Measurements from ENCODE around the gene OR11L1.

Gene OR11L1, protein sequence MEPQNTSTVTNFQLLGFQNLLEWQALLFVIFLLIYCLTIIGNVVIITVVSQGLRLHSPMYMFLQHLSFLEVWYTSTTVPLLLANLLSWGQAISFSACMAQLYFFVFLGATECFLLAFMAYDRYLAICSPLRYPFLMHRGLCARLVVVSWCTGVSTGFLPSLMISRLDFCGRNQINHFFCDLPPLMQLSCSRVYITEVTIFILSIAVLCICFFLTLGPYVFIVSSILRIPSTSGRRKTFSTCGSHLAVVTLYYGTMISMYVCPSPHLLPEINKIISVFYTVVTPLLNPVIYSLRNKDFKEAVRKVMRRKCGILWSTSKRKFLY

DNA sequence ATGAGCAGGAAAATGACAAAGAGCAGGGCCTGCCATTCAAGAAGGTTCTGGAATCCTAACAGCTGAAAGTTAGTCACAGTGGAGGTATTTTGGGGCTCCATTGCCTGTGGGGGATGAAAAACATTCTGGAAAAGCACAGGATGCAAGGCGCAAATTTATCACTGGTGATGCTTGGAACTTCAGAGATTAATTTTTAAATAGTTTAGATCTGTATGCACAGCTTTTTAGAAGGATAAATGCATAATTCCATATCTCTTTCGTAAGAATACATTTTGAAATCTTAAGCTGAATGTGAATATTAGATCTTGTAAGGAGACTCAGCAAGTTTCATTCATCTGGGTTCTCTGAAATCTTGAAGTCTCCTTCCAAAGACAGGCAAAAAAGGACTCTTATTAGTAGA is at the start of gene OR11L1:
Gene OR11L1 (minus strand): TSS at position 101 of the 400 bp plus-strand sequence. CDS start 0 bp downstream, at position 101.
- no peak for DNase-seq

DNA sequence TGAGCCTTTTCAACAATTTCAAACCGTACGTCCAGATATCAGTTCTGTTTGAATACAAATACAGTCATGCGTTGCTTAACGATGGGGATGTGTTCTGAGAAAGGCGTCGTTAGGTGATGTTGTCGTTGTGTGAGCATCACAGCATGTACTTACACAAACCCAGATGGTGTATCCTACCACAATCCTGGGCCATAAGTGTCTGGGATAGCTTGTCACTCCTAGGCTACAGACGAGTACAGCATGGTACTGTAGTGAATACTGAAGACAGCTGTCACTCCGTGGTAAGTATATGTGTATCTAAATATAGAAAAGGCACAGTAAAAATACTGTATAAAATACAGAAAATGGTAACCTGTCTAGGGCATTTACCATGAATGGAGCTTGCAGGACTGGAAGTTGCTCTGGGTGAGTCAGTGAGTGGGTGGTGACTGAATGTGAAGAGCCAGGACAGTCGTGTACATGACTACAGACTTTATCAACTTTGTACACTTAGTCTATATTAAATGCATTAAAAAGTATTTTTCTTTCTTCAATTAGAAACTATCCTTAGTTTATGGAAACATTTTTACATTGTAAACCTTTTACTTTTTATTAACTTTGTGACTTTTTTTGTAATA is 43.2 kb upstream of the OR11L1 start:
- DNase-seq: no peak

DNA sequence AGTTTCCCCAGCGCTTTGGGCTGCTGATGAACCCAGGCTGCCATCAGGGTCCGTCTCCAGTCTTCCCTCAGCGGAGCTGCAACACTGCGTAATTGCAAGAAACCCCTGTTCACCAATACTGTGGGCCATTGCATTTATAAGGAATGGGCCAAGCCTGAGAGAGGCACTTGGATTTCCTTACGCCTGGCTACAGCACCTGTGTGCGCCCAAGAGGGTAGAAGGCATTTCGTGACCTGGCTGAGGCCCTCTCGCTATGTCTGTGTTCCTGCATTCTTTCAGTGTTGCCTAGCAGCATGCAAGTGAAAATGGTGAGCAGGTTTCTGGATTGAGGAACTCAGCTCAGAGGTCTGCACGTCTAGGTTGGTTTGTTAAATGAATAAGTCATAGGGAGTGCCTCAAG is 41.6 kb upstream of the OR11L1 start:
- no peak for DNase-seq

DNA sequence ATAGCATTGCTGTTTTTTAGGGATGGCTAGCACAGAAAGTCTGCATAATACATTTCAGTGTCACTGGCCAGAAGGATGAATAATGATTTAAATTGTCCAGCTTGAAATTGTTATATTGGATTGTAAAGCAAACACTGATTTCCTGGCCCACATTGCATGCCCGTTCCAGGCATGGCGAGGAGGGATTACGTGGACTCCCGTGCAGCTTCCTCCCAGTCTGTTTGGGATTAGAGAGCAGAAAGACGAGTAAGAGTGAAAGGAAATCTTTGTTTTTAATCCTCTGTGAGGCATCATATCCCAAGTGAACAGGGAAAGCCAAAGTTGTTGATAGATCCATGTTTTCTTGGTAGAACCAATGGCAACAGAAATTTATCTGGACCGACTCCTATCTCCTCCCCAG is 23.7 kb upstream of the OR11L1 start:
- no peak for DNase-seq

DNA sequence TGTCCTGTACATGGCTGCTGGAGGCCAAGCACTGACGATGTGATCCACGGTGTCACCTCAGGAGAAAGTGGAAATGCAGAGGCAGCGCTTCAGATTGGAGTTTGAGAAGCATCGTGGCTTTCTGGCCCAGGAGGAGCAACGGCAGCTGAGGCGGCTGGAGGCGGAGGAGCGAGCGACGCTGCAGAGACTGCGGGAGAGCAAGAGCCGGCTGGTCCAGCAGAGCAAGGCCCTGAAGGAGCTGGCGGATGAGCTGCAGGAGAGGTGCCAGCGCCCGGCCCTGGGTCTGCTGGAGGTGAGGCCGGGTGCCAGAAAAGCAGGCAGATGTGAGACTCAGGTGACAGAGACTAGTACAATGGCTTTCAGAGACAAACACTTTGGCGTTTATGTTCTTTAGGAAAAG is 22.9 kb upstream of the OR11L1 start:
- DNase-seq: no peak

DNA sequence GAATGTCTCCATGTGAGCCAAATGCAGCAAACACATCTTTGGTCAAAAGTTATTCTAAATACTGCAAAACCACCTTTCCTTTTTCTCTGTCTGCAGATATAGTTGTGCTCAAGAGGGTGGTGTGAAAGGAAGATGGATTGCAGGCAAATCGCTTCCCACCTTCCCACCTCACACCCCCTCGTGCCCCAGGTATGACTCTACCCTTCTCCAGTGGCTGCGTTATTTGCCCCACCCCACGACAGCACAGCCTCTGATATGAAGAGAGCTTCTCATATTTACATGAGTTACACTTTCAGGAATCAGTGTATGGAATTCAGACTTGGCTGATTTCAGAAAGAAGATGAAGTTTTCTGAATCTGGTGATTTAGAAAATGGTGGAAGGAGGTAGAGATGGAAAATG is 21.1 kb upstream of the OR11L1 start:
- DNase-seq: no peak

DNA sequence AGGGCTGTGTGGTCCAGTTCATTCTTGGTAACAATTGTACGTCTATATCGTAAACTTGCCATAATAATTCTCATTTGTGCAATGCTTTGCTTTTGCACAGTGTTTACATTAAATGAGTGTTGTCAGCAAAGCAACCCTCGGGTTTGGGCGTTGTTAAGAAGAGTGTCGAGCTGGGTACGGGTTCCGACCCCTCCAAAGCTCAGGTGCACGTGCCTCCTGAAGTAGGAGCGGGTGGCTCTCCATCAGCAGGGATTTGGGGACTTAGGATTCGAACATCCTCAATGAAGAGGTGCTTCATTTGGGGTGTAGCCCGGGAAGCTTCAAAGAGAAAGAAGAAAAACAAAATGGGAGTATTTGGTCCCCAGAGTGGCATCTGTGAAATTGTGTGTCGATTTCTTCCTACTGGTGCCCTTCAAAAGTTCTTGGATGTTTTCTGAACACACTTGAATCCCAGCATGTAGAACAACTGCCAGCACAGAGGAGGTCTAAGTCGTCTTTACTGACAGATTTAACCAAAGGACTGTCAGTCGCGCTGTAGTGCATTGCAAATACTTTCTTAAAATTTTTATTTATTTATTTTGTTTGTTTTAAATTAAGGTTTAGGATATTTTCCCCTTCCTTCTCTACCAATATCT is 16.4 kb upstream of the OR11L1 start:
- no peak for DNase-seq

DNA sequence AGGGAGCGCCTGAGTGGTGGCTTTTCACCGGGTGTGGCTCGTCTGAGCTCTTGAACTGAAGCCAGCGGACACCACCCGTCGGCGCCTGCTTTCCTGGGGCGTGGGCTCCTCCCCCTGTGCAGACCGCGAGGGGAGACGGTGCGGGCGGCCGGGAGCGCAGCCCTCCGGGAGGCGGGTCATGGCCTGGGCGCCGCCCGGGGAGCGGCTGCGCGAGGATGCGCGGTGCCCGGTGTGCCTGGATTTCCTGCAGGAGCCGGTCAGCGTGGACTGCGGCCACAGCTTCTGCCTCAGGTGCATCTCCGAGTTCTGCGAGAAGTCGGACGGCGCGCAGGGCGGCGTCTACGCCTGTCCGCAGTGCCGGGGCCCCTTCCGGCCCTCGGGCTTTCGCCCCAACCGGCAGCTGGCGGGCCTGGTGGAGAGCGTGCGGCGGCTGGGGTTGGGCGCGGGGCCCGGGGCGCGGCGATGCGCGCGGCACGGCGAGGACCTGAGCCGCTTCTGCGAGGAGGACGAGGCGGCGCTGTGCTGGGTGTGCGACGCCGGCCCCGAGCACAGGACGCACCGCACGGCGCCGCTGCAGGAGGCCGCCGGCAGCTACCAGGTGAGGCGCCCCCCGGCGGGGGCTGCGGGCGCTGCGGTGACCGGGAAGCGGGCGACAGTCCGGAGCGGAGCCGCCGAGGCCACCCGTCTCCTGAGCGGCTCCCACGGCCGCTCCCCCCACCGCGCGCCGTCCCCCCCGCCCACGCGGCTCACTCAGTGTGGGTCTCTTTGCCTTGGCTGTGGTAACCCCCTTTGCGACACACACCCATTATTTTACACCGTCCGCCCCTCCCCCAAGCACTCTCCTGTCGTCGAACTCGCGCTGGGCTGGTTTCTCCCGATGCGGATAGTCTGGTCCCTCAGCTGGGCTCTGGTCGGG is 15.6 kb upstream of the OR11L1 start, which contains the start of gene TRIM58:
Gene TRIM58 (plus strand): TSS at position 119 of the 916 bp plus-strand sequence. CDS start 60 bp downstream, at position 179.
- DNase-seq: peak in 1 of 14 donors; percentile 2

DNA sequence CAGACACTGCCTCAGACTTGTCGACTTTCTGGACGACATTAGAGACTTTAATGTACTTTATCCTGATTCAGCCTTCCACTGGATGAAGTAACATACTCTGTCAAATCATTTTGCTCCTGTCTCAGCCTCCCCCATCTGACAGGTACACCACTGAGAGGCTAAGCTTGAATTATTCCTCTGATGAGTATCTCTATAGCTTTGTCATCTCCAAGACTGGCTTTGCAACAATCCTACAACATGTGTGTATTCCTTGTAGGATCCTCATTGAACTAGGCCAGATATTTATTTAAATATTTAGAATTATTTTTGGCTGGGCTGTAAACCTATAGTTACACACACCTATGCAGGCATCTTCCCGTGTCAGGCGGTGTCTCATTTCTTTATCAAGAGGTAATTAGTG is 14.2 kb upstream of the OR11L1 start:
- no peak for DNase-seq

DNA sequence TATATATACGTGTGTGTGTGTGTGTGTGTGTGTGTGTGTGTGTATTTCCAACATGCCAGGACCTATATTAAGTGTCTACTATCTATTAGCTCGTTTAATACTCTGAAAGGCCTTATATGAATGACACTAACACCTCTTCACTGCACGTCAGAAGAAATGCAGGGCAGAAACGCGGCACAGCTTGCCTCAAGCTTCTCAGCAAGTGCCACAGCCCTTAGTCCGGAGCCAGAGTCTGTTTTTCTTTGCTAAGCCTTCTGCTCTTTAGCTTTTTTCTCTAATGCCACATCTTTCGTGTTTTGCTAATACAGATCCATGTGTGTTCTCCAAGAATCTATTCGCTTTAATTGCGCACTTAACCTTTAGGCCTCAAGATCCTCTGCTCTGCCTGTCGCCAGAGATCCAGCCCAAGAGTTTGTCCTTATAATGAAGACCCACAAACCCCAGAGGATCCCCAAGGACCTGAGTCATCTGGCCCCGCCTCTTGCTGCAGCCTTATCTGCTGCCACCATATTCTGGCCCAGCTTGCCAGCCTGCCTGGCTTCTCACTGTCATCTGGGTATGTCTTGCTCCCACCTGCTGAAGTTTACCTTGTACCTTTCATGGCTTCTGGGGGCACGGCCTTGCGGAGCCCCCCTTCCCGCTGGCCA is 13.3 kb upstream of the OR11L1 start:
- no peak for DNase-seq

DNA sequence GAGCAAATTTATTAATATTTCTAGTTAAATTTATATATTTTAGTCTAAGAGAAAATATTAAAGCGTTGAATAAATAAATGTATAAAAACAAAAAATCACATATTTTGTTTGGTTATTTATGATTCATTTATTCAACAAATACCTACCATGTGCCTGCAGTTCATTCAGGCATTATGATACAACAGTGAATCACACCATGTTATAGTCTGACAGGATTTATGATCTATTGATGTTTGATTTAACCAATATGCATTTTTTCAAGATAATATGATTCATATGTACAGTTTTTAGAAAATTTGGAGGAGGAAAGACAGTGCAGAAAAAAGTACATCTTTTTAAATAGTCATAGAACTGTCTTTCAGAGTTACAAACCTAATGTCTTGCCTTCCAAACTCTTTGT is 7.9 kb upstream of the OR11L1 start:
- DNase-seq: no peak

DNA sequence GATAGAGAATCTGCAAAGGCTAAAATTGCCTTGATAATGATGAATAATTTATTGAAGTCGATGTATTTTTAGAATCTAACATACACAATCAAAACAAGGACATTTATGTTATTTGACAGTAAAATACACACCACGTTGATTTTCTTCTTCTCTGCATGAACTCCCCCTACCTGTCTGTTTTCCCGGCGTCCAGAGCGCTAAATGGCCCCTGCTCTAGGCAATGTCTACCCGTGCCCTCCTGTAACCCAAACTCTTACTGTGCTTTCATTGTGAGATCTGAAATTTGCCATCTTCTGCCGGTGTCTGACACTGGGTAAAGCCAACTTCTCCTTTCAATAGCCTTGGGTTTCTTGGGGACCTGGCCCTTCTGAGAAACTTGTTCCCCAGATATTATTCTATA is 6.7 kb upstream of the OR11L1 start:
- DNase-seq: no peak

DNA sequence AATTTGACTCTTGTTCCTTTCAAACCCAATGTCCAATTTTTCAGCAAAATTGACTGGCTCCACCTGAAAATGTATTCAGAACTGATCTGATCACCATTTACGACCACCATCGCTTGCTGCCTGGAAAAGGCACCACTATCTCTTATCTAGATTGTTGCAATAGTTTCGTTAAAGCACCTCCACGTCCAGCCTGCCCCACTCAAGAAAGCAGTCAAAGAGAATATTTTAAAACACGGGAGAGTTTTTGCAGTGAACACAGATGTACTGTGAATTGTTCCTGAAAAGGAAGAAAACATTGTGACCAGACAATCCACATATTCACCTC is 4.0 kb upstream of the OR11L1 start:
- no peak for DNase-seq

DNA sequence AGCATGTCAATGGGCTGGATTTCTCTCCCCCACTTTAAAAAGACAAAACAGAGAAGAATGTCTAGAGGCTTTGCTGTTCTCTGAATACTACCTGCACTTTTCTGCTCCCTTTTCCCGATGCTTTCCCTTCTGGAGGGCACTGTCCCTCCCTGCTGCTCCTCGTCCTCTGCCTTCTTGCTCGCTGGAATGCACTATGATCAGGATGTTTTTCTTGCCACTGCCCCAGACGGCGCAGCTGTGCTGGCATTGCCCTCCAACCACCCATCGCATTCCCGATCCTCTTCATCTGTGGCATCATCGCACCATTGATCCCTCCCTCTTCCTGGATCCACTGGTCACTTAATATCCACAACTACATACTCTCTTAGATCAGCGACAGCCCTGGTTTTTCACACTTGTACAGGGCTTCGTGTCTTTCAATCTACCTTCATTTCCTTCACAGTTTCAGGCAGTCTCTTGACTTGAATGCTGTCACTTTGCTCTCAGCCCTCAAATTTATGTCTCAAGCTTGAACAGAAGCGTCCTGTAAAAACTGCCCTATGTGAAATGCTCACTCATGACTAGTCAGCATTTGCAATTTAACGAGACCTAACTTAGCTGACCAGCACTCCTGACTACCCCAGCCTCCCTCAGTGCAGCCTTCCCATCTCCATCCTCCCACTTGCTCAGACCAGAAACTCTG is 3.5 kb upstream of the OR11L1 start:
- DNase-seq: no peak

DNA sequence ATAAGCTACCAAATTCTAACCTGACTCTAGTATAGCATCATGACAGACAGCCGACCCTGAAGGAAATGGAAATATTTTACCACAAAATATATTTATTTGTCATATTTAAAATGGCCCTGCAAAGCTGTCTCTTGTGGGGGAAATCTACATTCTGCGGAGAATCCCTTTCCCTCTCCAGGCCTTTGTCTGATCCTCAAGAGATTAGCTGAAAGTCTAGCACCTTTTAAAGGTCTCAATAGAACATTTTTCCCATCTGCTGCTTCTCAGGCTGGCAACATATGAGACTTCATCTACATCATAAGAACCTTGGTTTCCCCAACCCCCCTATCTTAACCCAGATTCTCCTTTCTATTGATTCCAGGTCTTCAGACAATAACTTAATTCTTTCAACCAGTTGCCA is 1.7 kb upstream of the OR11L1 start:
- no peak for DNase-seq

DNA sequence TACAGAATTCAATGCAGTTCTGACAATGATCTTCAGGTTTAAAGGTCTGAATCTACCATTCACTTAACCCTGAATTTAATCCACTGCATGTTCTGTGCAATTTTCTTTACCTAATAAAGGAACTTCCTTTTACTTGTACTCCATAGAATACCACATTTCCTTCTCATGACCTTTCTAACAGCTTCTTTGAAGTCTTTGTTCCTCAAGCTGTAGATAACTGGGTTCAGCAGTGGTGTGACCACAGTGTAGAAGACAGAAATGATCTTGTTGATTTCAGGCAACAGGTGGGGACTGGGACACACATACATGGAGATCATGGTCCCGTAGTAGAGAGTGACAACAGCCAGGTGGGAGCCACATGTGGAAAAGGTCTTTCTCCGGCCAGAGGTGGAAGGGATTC is 878 bp downstream of the OR11L1 start:
- no peak for DNase-seq

DNA sequence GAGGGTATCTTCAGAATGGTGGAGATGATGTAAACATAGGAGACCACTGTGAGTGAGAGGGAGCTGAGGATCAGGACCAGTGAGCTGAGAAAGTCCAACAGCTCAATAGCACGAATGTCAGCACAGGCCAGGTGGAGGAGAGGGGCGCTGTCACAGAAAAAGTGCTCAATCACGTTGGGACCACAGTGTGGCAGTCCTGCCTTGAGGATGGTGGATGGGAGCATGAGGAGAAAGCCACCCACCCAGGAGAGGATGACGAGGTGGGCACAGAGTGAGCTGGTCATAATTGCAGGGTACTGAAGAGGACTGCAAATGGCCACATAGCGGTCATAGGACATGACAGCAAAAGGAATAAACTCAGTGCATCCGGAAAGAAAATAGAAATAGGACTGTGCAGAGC is 8.1 kb downstream of the OR11L1 start:
- no peak for DNase-seq

DNA sequence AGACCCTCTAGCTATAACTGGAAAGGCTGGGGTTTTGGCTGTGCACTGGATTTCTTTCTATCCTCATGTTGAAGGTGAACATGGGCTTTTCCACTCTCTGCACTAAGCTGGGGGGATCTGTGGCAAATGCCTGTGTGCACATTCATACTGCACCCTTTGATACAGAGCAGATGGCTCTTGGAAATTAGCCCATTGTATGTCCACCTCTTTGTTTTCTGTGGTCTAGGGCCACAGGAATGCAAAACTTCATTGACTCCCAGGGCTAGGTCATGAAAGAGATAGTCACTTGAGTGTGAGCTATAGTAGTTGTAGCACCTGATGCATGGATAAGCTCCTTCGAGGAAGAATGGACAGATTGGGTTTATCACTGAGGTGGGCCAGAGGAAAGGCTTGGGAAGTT is 12.0 kb downstream of the OR11L1 start:
- DNase-seq: no peak

DNA sequence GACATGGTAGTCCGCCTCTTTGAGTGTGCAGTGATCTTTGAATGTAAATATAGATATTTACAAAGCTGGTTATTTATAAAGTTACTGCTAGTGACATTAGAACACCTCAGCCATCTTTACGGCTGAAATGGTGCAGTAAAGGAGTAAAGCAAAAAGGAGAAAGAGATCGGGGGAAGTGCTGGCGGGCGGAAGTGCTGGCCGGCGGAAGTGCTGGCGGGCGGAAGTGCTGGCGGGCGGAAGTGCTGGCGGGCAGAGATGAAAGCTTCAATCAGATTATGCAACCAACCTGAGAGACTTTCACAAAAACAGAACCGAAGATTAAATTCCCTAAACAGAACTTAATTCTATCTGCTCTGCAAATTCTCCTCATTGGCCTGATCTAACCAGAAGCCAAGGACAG is 16.3 kb downstream of the OR11L1 start:
- DNase-seq: no peak

DNA sequence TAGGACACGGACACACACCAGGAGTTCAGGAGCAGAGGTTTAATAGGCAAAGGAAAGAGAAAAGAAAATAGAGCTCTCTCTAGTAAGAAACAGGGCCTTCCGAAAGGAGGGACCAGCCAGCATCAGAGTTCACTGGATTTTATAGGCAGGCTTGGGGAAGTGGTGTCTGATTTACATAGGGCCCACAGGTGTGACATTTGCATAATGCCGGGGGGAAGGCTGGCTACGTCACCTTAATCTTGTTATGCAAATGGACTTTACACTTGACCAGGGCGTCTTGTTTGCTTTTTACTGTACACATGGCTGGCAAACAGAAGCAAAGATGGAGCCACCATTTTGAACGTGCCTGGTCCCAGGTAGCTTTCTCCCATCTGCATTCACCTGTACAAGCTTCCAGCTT is 17.7 kb downstream of the OR11L1 start, which contains the start of gene OR14A16:
Gene OR14A16 (minus strand): TSS at position 97 of the 400 bp plus-strand sequence. CDS start 8,390 bp downstream, outside the sequence.
- no peak for DNase-seq

DNA sequence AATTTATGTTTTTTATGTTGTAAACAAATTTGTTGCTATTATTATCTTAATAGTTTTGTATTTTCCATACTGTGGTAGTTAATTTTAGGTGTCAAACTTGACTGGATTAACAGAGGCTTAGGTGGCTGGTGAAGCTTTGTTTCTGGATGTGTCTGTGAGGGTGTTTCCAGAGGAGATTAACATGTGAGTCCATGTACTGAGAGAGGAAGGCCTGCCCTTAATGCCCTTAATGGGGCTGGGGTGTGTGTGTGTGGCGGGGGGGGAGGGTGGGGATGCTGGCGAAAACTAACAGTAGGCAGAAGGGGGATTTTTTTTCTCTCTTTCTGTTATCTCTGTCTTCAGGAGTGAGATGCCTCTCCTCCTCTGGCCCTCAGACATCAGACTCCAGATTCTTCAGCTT is 19.6 kb downstream of the OR11L1 start:
- no peak for DNase-seq

DNA sequence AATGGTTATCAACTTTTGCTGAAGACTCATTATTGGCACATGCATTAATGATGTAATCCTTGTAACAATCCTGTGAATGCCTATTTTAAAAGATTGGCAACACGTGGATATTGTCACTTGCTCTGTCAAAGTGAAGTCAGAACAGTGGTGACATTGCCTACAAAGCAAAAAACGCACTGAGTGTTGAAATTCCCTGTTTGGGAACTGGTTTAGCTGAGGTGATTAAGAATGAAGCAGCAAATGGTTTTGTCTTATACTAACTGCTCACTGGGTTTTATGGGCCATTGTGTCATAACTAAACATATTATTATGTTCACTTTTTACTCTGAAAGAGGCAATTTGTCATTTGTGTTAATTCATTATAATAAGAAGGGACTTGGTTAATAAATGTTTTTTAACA is 29.1 kb downstream of the OR11L1 start:
- DNase-seq: no peak
